GM21737 (cell line): ENCODE results near the gene ZNF581.

Experiments
- ATAC-seq: cut with Tn5 transposase; IDR thresholded peaks from one replicate; pipeline ENCODE4 v1.9.1; 2021; ENCODE audit warnings: mild to moderate bottlenecking, moderate library complexity; ENCODE audit not compliant: unreplicated experiment

The ZNF581 gene

DNA sequence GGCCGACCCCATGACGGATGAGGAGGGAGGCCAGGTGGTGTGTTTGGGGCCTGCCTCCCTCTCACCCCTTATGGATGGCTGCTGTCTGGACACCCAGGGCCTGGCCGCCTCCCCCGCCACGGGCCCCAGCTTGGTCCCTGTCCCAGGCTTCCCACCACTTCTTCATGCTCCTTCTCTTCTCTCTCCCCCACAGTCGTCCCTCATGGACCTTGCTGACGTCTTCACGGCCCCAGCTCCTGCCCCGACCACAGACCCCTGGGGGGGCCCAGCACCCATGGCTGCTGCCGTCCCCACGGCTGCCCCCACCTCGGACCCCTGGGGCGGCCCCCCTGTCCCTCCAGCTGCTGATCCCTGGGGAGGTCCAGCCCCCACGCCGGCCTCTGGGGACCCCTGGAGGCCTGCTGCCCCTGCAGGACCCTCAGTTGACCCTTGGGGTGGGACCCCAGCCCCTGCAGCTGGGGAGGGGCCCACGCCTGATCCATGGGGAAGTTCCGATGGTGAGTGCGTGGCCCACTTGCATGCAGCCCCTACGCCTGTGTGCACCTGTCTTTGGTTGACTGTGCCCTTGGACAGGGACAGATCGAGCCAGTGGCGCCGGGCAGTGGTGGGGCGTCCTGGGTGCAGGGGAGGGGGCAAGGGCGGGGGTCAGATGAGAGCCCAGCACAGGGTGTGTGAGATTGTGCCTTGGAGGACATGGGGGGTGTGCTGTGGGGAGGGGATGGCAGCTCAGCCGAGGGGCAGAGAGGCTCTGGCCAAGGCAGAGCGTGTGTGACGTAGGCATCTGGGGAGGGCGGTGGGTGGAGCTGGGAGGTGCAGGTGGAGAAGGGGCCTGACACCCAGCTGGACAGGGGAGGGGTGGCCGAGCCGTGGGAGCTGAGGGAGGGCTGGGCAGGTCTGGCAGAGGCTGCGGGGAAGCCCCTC lies 48.4 kb downstream of the ZNF581 start:
- no peak for ATAC-seq

- no peak for ATAC-seq
Measured at GRCh38 chr19:55692681-55693081, 49.2 kb downstream of the ZNF581 start.

- ATAC-seq = no peak
Measured at GRCh38 chr19:55693336-55693974, 50.0 kb downstream of the ZNF581 start.

DNA sequence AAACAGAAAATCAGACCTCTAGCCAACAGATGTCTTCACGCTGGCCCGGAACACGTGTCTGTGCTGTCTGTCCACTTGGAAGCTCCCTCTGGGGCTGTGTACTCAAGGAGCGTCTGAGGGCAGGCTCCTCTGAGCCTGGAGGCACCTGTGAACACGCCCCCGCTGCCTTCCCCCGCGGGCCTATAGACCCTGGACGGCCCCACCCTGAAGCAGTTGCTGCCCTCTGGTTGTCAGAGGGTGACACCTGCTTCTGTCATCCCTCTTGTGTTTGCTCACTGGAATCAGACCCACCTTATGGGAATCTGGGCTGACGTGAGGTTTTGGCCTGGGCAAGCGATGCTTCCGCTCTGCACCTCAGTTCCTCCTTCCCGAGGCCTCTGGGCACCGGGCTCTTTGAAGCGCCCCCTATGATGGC lies 50.8 kb downstream of the ZNF581 start:
- no peak for ATAC-seq

- ATAC-seq = no peak
Measured at GRCh38 chr19:55694656-55695491, 51.4 kb downstream of the ZNF581 start.
